Stomach (tissue), 9 donors: Measurements from ENCODE around the gene ITGA3. TPM values are rescaled to one million over a fixed set of nuclear protein-coding genes. Genes with fewer than 3 reads are reported as not detected.

Source experiments
- DNase-seq, 2 donors: peaks; one replicate each; pipeline versions ENCODE4 v3.0.0 to v3.0.0-alpha.2; 2013 to 2019
- H3K27ac ChIP-seq, 5 donors: fragments of 200-600 bp in 4 of 5; sonication (generic) in 4 of 5; one replicate each; pipeline ENCODE4 v1.5.1; 2013 to 2019; ENCODE audit warnings: mild to moderate bottlenecking in 1 of 5, moderate library complexity in 1 of 5
- H3K27me3 ChIP-seq, 3 donors: fragments of 200-600 bp; sonication (generic); one replicate each; pipeline ENCODE4 v1.5.1; 2017 to 2019; ENCODE audit warnings: mixed run types in 1 of 3
- H3K36me3 ChIP-seq, 4 donors: fragments of 200-600 bp; sonication (generic); 1 replicate in 3 of 4; 2 replicates in 1 of 4; pipeline ENCODE4 v1.5.1; 2016 to 2019
- H3K4me1 ChIP-seq, 4 donors: fragments of 200-600 bp; sonication (generic); one replicate each; pipeline ENCODE4 v1.5.1; 2016 to 2019
- H3K4me3 ChIP-seq, 4 donors: fragments of 200-600 bp; sonication (generic) in 3 of 4; one replicate each; pipeline ENCODE4 v1.5.1; 2016 to 2019; ENCODE audit warnings: mild to moderate bottlenecking in 1 of 4
- H3K9me3 ChIP-seq, 4 donors: fragments of 200-600 bp; sonication (generic); one replicate each; pipeline ENCODE4 v1.5.1; 2016 to 2019
- CTCF ChIP-seq, 7 experiments: fragments of 450-650 bp in 4 of 7; fragments of 200-600 bp in 3 of 7; sonication (generic) in 3 of 7; IDR thresholded peaks; one replicate each; pipeline ENCODE4 v1.5.1; 2016 to 2019; ENCODE audit warnings: antibody characterized with exemption in 7 of 7, control low read depth in 2 of 7, mild to moderate bottlenecking in 1 of 7
- EP300 ChIP-seq: sonication (generic); formaldehyde crosslinking; IDR thresholded peaks from one replicate; pipeline ENCODE4 v1.6.1; 2017; ENCODE audit warnings: antibody characterized with exemption
- POLR2A ChIP-seq, 4 donors: fragments of 450-650 bp; IDR thresholded peaks; one replicate each; pipeline ENCODE4 v1.6.1; 2016; ENCODE audit warnings: antibody characterized with exemption in 4 of 4, control low read depth in 2 of 4, mild to moderate bottlenecking in 1 of 4, moderate library complexity in 1 of 4
- POLR2AphosphoS5 ChIP-seq, 3 donors: sonication (generic); formaldehyde crosslinking; IDR thresholded peaks; one replicate each; pipeline ENCODE4 v1.6.1; 2016; ENCODE audit warnings: antibody characterized with exemption in 3 of 3
- WGBS, 5 donors: extraction: QIAGEN DNeasy Blood & Tissue Kit in 3 of 5; methylation state at CpG; one replicate each; pipeline versions ENCODE4 v1.1.5 to v1.1.7; 2013 to 2018; 5-methylcytosine and 5-hydroxymethylcytosine counted together
- intact Hi-C: fragments of 100-400 bp; cut with DNase I; formaldehyde crosslinking; loops from one replicate; pipeline ENCODE4 v1.15.1; 2023; ENCODE audit warnings: low total_unique reads
- polyA plus RNA-seq, 3 donors: library from polyadenylated mRNA; stranded (reverse); fragments of 200-250 nt; gene quantifications; one replicate each; pipeline ENCODE4 v1.2.3, GENCODE V29; 2013
- total RNA-seq, 5 donors: library from RNA; depleted of rRNA; stranded (reverse); fragments of >200 nt; gene quantifications; one replicate each; pipeline versions ENCODE4 v1.1.0 to v1.2.3, GENCODE V29; 2014 to 2016
- donor health status: healthy with polysubstance abuse.
- donor health status: Bipolar disorder and iron deficiency.
- donor health status: healthy.

ITGA3 gene
- total and polyA plus RNA-seq, 8 donors, result 6.9 to 698 (median 73.9) TPM

GRCh38 chr17:50107790-50108414 lies 52.0 kb downstream of the ITGA3 start:
- WGBS, 5 donors, result 86 to 95% (median 90%) methylated on average over 7 to 10 of the region's 10 CpGs
- intact Hi-C loops, result loop anchor here (5.0 kb wide), 1 partner anchor 34 kb away; no protein-coding TSS in a partner anchor
- Histone ChIP-seq H3K4me3 (no peak overlapping the region), H3K27me3 (no peaks in the 10 kb centered on the region), H3K4me1 (peaks cover 18 to 36% (median 24%) of the 10 kb centered on the region in 4 donors), H3K9me3 (no peaks in the 10 kb centered on the region), H3K27ac (no peak overlapping the region), H3K36me3 (peaks cover 29 to 84% (median 80%) of the 10 kb centered on the region in 4 donors)
- no peak for DNase-seq
- no peak for TF ChIP-seq EP300
- no peak for TF ChIP-seq CTCF (IDR thresholded peaks at IDR 0.05)
- TF ChIP-seq POLR2A (IDR thresholded peaks at IDR 0.05), result no peak
- no peak for TF ChIP-seq POLR2AphosphoS5 (IDR thresholded peaks at IDR 0.05)

GRCh38 chr17:50108556-50108955 lies 52.6 kb downstream of the ITGA3 start:
- intact Hi-C loops, result loop anchor here (5.0 kb wide), 1 partner anchor 34 kb away; no protein-coding TSS in a partner anchor

GRCh38 chr17:50109207-50109606 lies 53.3 kb downstream of the ITGA3 start:
- Histone ChIP-seq H3K36me3 (peaks cover 29 to 73% (median 71%) of the 10 kb centered on the region in 4 donors), H3K9me3 (no peaks in the 10 kb centered on the region), H3K4me1 (peaks cover 14 to 36% (median 20%) of the 10 kb centered on the region in 4 donors), H3K27me3 (no peaks in the 10 kb centered on the region), H3K4me3 (no peak overlapping the region), H3K27ac (peak overlapping the region in 1 of 5 donors; percentile 82)
- 78 to 91% (median 84%) methylated on average over 6 to 7 of the region's 7 CpGs for WGBS, 5 donors
- DNase-seq, result no peak
- intact Hi-C loops, result loop anchor here (5.0 kb wide), 1 partner anchor 33 kb away; no protein-coding TSS in a partner anchor
- no peak for TF ChIP-seq CTCF (IDR thresholded peaks at IDR 0.05)

More at GRCh38 chr17:50108556-50108955, 52.6 kb downstream of the ITGA3 start:
- Histone ChIP-seq H3K27ac (no peak overlapping the region), H3K4me3 (no peak overlapping the region), H3K36me3 (peaks cover 29 to 80% (median 77%) of the 10 kb centered on the region in 4 donors), H3K9me3 (no peaks in the 10 kb centered on the region), H3K27me3 (no peaks in the 10 kb centered on the region), H3K4me1 (peaks cover 14 to 36% (median 22%) of the 10 kb centered on the region in 4 donors)
- TF ChIP-seq POLR2AphosphoS5 (IDR thresholded peaks at IDR 0.05) (no peak), CTCF (IDR thresholded peaks at IDR 0.05) (no peak), EP300 (no peak), POLR2A (IDR thresholded peaks at IDR 0.05) (no peak)
- DNase-seq, result no peak
- 77 to 83% (median 81%) methylated on average over 9 of the region's 9 CpGs for WGBS, 5 donors

GRCh38 chr17:50109785-50110184 lies 53.9 kb downstream of the ITGA3 start:
- TF ChIP-seq POLR2A (IDR thresholded peaks at IDR 0.05) (no peak), EP300 (no peak), CTCF (IDR thresholded peaks at IDR 0.05) (no peak), POLR2AphosphoS5 (IDR thresholded peaks at IDR 0.05) (no peak)
- peaks cover 29 to 67% (median 66%) of the 10 kb centered on the region in 4 donors for H3K36me3 ChIP-seq
- intact Hi-C loops, result loop anchor here (5.0 kb wide), 1 partner anchor 33 kb away; no protein-coding TSS in a partner anchor
- peaks cover 17 to 37% (median 24%) of the 10 kb centered on the region in 4 donors for H3K4me1 ChIP-seq
- H3K4me3 ChIP-seq, result no peak overlapping the region
- peak overlapping the region in 2 of 5 donors; percentile 74 to 82 for H3K27ac ChIP-seq
- no peak for DNase-seq
- WGBS, 5 donors, result 60 to 88% (median 86%) methylated on average over 2 to 19 of the region's 19 CpGs
- H3K27me3 ChIP-seq, result no peaks in the 10 kb centered on the region
- H3K9me3 ChIP-seq, result no peaks in the 10 kb centered on the region
